PC-9 (cell line): ENCODE data around the gene TSPAN18.

Experiments used
- CTCF ChIP-seq: fragments of 200-600 bp; sonication (generic); conservative IDR thresholded peaks from 2 replicates; pipeline ENCODE4 v1.6.1; 2017; ENCODE audit warnings: mixed run types, antibody characterized with exemption, mild to moderate bottlenecking, moderate library complexity
- EZH2 ChIP-seq: fragments of 200-600 bp; sonication (generic); IDR thresholded peaks from 2 replicates; pipeline ENCODE4 v1.8.0; 2017; ENCODE audit warnings: antibody characterized with exemption, low read depth

- no peak for TF ChIP-seq CTCF
- no peak for TF ChIP-seq EZH2
These were observed 54.3 kb downstream of the TSPAN18 start for GRCh38 chr11:44780940-44781631.
